ENCODE measurements around the gene MYCN.

GRCh38 chr2:15919716-15920434, 20.5 kb upstream of the MYCN start:
- no peak for TF ChIP-seq CTCF (IDR thresholded peaks at IDR 0.05; ENCODE audit: low read length)
- TF ChIP-seq EZH2 (optimal IDR thresholded peaks at IDR 0.05; ENCODE audit: low read depth, low read length), result no peak
- TF ChIP-seq EZH2phosphoT487 (IDR thresholded peaks at IDR 0.05; ENCODE audit: low read length), result no peak
